ENCODE results near the gene MAST2. TPM values are rescaled to one million over a fixed set of nuclear protein-coding genes. Genes with fewer than 3 reads are reported as not detected.

Gene MAST2
- total RNA-seq, 3 donors from 2014 or later: 90.0 to 158 (median 100.0) TPM

GRCh38 chr1:46077644-46078043 is 274.2 kb downstream of the MAST2 start:
- Histone ChIP-seq H3K4me3 (no peak overlapping the region), H3K36me3 (ENCODE audit: low read depth) (no peaks in the 10 kb centered on the region), H3K4me1 (ENCODE audit: low read depth) (no peaks in the 10 kb centered on the region), H3K9me3 (no peaks in the 10 kb centered on the region)
- intact Hi-C loops (cut with DNase I, micrococcal nuclease): no loop called here
- no peak for DNase-seq
- ATAC-seq: no peak
- TF ChIP-seq CTCF (IDR thresholded peaks at IDR 0.05): no peak

- DNase-seq (no peak), ATAC-seq (no peak)
- Histone ChIP-seq H3K36me3 (ENCODE audit: low read depth) (no peaks in the 10 kb centered on the region), H3K4me3 (no peak overlapping the region), H3K4me1 (ENCODE audit: low read depth) (no peaks in the 10 kb centered on the region), H3K9me3 (no peaks in the 10 kb centered on the region)
- intact Hi-C loops (cut with DNase I, micrococcal nuclease): no loop called here
- no peak for TF ChIP-seq CTCF (IDR thresholded peaks at IDR 0.05)
Observed at GRCh38 chr1:46080257-46080656, 276.8 kb downstream of the MAST2 start.

- no peak for ATAC-seq
- H3K4me1 ChIP-seq (ENCODE audit: low read depth): no peaks in the 10 kb centered on the region
- intact Hi-C loops (cut with DNase I, micrococcal nuclease): no loop called here
Observed at GRCh38 chr1:46081206-46081605, 277.8 kb downstream of the MAST2 start.

DNA sequence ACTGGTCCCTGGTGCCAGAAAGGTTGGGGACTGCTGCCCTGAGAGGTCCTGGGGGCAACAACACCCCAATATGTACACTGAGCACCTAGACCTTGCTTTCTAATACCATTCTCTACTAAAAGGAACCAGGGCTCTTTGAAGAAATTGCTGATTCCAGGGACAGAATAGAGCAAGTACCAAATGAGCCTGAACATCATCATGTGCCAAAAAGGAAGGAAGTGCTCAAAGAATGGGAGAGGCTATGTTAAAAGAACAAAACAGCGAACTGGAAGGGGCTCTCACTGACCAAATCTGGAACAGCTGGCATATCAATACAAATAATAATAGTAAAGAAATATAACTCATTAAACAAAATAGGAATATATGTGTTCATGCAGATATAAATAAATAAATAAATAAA is 278.2 kb downstream of the MAST2 start:
- TF ChIP-seq CTCF (IDR thresholded peaks at IDR 0.05): no peak
- no peak for DNase-seq
- intact Hi-C loops (cut with DNase I, micrococcal nuclease): no loop called here
- Histone ChIP-seq H3K4me3 (no peak overlapping the region), H3K9me3 (no peaks in the 10 kb centered on the region), H3K36me3 (ENCODE audit: low read depth) (no peaks in the 10 kb centered on the region), H3K4me1 (ENCODE audit: low read depth) (no peaks in the 10 kb centered on the region)
- no peak for ATAC-seq

More at GRCh38 chr1:46081206-46081605, 277.8 kb downstream of the MAST2 start:
- no peak for TF ChIP-seq CTCF (IDR thresholded peaks at IDR 0.05)
- DNase-seq: no peak
- H3K4me3 ChIP-seq: no peak overlapping the region
- no peaks in the 10 kb centered on the region for H3K9me3 ChIP-seq
- no peaks in the 10 kb centered on the region for H3K36me3 ChIP-seq (ENCODE audit: low read depth)

DNA sequence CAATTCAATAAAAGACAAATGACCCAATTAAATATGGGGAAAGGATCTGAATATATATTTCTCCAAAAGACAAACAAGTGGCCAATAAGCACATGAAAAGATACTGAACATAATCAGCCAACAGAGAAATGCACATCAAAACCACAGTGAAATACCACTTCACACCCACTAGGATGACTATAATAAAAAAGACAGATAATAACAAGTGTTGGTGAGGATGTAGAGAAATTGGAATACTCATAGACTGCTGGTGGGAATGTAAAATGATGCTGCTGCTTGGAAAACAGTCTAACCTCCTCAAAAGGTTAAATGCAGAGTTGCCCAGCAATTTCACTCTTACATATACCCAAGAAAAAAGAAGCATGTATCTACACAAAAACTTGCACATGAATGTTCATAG is 280.2 kb downstream of the MAST2 start:
- no peak for TF ChIP-seq CTCF (IDR thresholded peaks at IDR 0.05)
- DNase-seq (no peak), ATAC-seq (no peak)
- H3K9me3 ChIP-seq: no peaks in the 10 kb centered on the region
- intact Hi-C loops (cut with DNase I, micrococcal nuclease): no loop called here
- no peak overlapping the region for H3K4me3 ChIP-seq
- no peaks in the 10 kb centered on the region for H3K4me1 ChIP-seq (ENCODE audit: low read depth)
- H3K36me3 ChIP-seq (ENCODE audit: low read depth): no peaks in the 10 kb centered on the region
